Activated CD4-positive, alpha-beta memory T cell treated with anti-CD3 and anti-CD28 coated beads, Interleukin-2, amount 10 ng/mL, durations not matched to agents 7 days and 5 days (primary cell): Measurements from ENCODE around the gene PRIMA1. TPM values are rescaled to one million over a fixed set of nuclear protein-coding genes. Genes with fewer than 3 reads are reported as not detected.

Experiments
- CTCF ChIA-PET: fragments of 350-600 bp; sonication (Branson Sonifier 250); formaldehyde crosslinking; loops from one replicate; lab custom pipeline; 2021; ENCODE audit warnings: antibody characterized with exemption, inconsistent platforms; lab: Charles Lee
- POLR2A ChIA-PET: fragments of 350-600 bp; sonication (Branson Sonifier 250); formaldehyde crosslinking; loops from one replicate; lab custom pipeline; 2021; ENCODE audit warnings: antibody characterized with exemption; lab: Charles Lee
- DNase-seq: peaks from one replicate; pipeline ENCODE4 v3.0.0-alpha.2; 2020
- H3K27ac Mint-ChIP-seq: one replicate; pipeline ENCODE4 v1.8.0; 2021; ENCODE audit warnings: mild to moderate bottlenecking, mixed read lengths
- H3K27me3 Mint-ChIP-seq: one replicate; pipeline ENCODE4 v1.8.0; 2021; ENCODE audit warnings: mixed read lengths
- H3K36me3 Mint-ChIP-seq: one replicate; pipeline ENCODE4 v1.8.0; 2021; ENCODE audit warnings: low read depth, mixed read lengths
- H3K4me1 Mint-ChIP-seq: one replicate; pipeline ENCODE4 v1.8.0; 2021; ENCODE audit warnings: mixed read lengths
- H3K4me3 Mint-ChIP-seq: one replicate; pipeline ENCODE4 v1.8.0; 2021; ENCODE audit warnings: mild to moderate bottlenecking, mixed read lengths
- H3K9me3 Mint-ChIP-seq: one replicate; pipeline ENCODE4 v1.8.0; 2021; ENCODE audit warnings: mixed read lengths
- total RNA-seq, 2 experiments: library from RNA; stranded (reverse); gene quantifications; one replicate each; pipeline ENCODE4 v1.2.3, GENCODE V29; 2021

Gene PRIMA1
- total RNA-seq, 2 experiments from 2014 or later, result not detected

- Mint-ChIP-seq H3K27ac (no peak overlapping the region), H3K4me1 (no peaks in the 10 kb centered on the region), H3K27me3 (peaks cover 9% of the 10 kb centered on the region), H3K9me3 (no peaks in the 10 kb centered on the region), H3K4me3 (no peak overlapping the region), H3K36me3 (no peaks in the 10 kb centered on the region)
- CTCF ChIA-PET, result no interaction called here
- DNase-seq, result no peak
- POLR2A ChIA-PET, result no interaction called here
Measured at GRCh38 chr14:93705513-93706156, 82.7 kb downstream of the PRIMA1 start.

DNA sequence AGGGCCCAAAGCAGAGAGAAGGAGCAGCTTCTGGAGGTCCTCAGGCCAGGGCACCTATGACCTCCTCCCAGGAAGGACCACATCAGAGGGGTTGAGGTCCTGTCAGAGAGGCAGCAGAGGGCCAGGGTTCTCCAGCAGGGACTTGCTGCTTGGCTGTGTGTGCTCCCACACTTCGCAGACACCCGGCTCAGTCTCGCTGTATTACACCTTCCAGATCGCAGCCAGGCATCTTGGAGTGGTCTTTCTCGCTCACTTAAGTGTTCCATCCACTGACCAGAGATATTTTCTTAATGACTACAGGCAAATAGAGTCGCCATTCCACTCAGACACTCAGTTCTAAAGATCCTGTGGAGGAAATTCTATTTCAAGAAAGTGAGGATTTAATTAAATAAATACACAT, 84.3 kb downstream of the PRIMA1 start:
- POLR2A ChIA-PET, result no interaction called here
- CTCF ChIA-PET, result no interaction called here
- H3K9me3 Mint-ChIP-seq, result no peaks in the 10 kb centered on the region
- H3K36me3 Mint-ChIP-seq, result no peaks in the 10 kb centered on the region
- no peaks in the 10 kb centered on the region for H3K4me1 Mint-ChIP-seq
- DNase-seq, result no peak
- peaks cover 16% of the 10 kb centered on the region for H3K27me3 Mint-ChIP-seq
- no peak overlapping the region for H3K4me3 Mint-ChIP-seq
- H3K27ac Mint-ChIP-seq, result no peak overlapping the region

DNA sequence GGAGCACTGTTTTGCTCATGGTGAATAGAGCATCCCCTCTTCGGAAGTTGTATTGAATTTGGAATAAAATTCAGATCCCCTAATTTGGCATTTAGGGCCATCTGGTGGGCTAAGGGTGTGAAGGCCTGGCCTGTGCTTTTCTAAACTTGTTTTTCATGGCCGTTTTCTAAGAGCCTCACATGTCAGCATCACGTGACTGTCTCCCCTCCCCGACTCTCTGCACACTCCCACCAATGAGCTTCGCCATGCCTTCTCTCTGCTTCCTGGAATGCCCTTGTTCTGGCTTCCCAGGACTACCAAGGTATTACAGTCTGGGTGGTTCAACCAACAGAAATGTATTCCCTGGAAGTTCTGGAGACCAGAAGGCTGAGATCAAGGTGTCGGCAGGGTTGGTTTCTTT, 85.3 kb downstream of the PRIMA1 start:
- no peaks in the 10 kb centered on the region for H3K9me3 Mint-ChIP-seq
- ChIA-PET CTCF (no interaction called here), POLR2A (no interaction called here)
- H3K27ac Mint-ChIP-seq, result no peak overlapping the region
- no peaks in the 10 kb centered on the region for H3K4me1 Mint-ChIP-seq
- no peak overlapping the region for H3K4me3 Mint-ChIP-seq
- no peak for DNase-seq
- H3K36me3 Mint-ChIP-seq, result no peaks in the 10 kb centered on the region
- H3K27me3 Mint-ChIP-seq, result peaks cover 16% of the 10 kb centered on the region

- DNase-seq, result no peak
- H3K27me3 Mint-ChIP-seq, result peaks cover 14% of the 10 kb centered on the region
- H3K9me3 Mint-ChIP-seq, result no peaks in the 10 kb centered on the region
- H3K36me3 Mint-ChIP-seq, result no peaks in the 10 kb centered on the region
- H3K4me1 Mint-ChIP-seq, result no peaks in the 10 kb centered on the region
- ChIA-PET CTCF (no interaction called here), POLR2A (no interaction called here)
- H3K27ac Mint-ChIP-seq, result no peak overlapping the region
- no peak overlapping the region for H3K4me3 Mint-ChIP-seq
Measured at GRCh38 chr14:93701562-93701961, 86.7 kb downstream of the PRIMA1 start.

DNA sequence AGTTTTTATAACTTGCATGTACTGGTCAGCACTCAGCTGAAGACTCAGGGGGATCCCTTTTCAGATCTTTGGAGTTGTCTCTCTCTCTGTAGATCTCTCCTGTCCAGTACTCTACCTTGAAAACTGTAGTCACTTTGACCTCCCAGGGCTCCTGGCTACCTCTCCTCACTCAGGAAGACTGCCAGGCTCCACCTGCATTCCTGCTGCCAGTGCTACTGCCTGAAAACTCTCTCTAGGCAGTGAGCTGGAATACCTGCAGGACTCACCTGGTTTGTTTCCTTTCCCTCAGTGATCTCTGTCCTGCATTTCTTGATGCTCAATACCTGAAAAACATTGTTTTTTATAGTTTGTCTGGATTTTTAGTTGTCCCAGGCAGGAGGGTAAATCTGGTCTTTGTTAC, 87.4 kb downstream of the PRIMA1 start:
- Mint-ChIP-seq H3K4me3 (no peak overlapping the region), H3K27me3 (peaks cover 15% of the 10 kb centered on the region), H3K27ac (no peak overlapping the region), H3K36me3 (no peaks in the 10 kb centered on the region), H3K4me1 (no peaks in the 10 kb centered on the region), H3K9me3 (no peaks in the 10 kb centered on the region)
- POLR2A ChIA-PET, result no interaction called here
- CTCF ChIA-PET, result no interaction called here
- DNase-seq, result no peak

DNA sequence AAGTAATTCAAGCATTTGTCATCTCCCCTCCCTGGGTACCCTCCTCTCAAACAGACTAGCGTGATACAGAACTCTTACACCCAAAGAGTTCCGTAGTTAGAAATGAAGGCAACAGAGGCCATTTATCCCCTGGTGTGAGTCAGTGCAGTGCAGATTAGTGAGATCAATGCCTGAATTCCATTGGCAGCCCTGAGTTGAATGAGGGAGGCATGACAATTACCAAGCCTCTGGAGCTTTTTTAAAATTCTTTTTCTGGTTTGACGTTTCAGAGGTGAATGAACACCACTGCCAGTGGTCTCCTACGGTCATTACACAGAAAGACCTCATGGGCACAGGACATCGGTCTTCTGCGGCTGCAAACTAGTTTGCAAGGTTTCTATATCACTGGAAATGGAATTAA, 94.4 kb downstream of the PRIMA1 start:
- Mint-ChIP-seq H3K4me3 (no peak overlapping the region), H3K27me3 (peaks cover 8% of the 10 kb centered on the region), H3K36me3 (no peaks in the 10 kb centered on the region), H3K4me1 (no peaks in the 10 kb centered on the region), H3K9me3 (no peaks in the 10 kb centered on the region), H3K27ac (no peak overlapping the region)
- no peak for DNase-seq
- CTCF ChIA-PET, result no interaction called here
- POLR2A ChIA-PET, result no interaction called here

GRCh38 chr14:93691042-93691780, 97.1 kb downstream of the PRIMA1 start:
- H3K27ac Mint-ChIP-seq, result no peak overlapping the region
- peaks cover 24% of the 10 kb centered on the region for H3K27me3 Mint-ChIP-seq
- no peak overlapping the region for H3K4me3 Mint-ChIP-seq
- ChIA-PET POLR2A (no interaction called here), CTCF (interaction anchor here (0.5 kb wide), 1 partner anchor 456 kb away, joined by 3 read pairs; no protein-coding TSS in a partner anchor)
- H3K4me1 Mint-ChIP-seq, result no peaks in the 10 kb centered on the region
- no peaks in the 10 kb centered on the region for H3K36me3 Mint-ChIP-seq
- H3K9me3 Mint-ChIP-seq, result no peaks in the 10 kb centered on the region
- DNase-seq, result no peak

- ChIA-PET CTCF (no interaction called here), POLR2A (no interaction called here)
- no peak for DNase-seq
- H3K9me3 Mint-ChIP-seq, result no peaks in the 10 kb centered on the region
- H3K4me1 Mint-ChIP-seq, result no peaks in the 10 kb centered on the region
- no peak overlapping the region for H3K4me3 Mint-ChIP-seq
- no peaks in the 10 kb centered on the region for H3K36me3 Mint-ChIP-seq
- H3K27me3 Mint-ChIP-seq, result peaks cover 23% of the 10 kb centered on the region
- no peak overlapping the region for H3K27ac Mint-ChIP-seq
Measured at GRCh38 chr14:93690146-93690545, 98.1 kb downstream of the PRIMA1 start.

DNA sequence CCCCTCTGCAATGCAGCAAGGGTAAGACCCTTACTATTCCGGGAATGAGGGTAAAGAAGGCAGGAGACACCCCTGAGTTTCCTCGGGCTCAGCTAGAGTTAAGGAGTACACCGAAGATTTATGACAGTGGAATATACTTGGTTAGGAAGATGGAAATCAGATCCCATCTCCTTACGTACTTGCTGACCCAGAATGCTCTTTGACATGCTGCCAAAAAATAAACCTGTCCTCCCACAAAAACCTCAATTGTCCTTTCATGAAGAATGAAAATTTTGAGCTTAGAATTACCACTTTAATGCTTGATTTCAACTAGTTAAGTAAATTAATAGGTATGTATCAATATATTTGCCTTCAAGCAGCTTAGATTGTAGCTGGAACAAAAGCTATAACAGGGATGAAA, 99.5 kb downstream of the PRIMA1 start:
- H3K4me1 Mint-ChIP-seq, result no peaks in the 10 kb centered on the region
- DNase-seq, result no peak
- H3K27me3 Mint-ChIP-seq, result peaks cover 27% of the 10 kb centered on the region
- ChIA-PET CTCF (no interaction called here), POLR2A (no interaction called here)
- no peak overlapping the region for H3K27ac Mint-ChIP-seq
- no peaks in the 10 kb centered on the region for H3K36me3 Mint-ChIP-seq
- no peak overlapping the region for H3K4me3 Mint-ChIP-seq
- no peaks in the 10 kb centered on the region for H3K9me3 Mint-ChIP-seq

DNA sequence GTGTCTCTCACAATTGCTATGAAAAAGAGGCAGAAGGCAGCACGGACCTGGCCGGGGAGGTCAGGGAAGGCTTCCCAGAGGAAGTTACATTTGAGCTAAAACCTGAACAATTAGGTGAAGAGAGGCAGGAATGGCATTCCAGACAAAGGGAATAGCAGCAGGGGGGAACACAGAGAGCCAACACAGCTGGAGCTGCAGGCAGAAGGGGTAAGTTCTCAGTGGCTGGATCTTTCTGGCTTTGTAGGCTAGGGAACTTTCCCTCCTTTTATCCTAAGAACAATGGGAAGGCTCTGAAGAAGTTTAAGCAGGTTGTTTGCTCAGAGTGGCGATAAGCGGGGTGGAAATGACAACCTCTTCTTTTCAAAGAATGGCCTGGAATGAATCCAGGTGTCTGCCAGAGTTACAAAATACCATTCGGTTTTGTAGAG, 100.0 kb downstream of the PRIMA1 start:
- Mint-ChIP-seq H3K4me3 (no peak overlapping the region), H3K4me1 (no peaks in the 10 kb centered on the region), H3K27ac (no peak overlapping the region), H3K9me3 (no peaks in the 10 kb centered on the region), H3K27me3 (peaks cover 27% of the 10 kb centered on the region), H3K36me3 (no peaks in the 10 kb centered on the region)
- CTCF ChIA-PET, result no interaction called here
- POLR2A ChIA-PET, result no interaction called here
- no peak for DNase-seq

- POLR2A ChIA-PET, result no interaction called here
- CTCF ChIA-PET, result no interaction called here
- H3K4me1 Mint-ChIP-seq, result no peaks in the 10 kb centered on the region
Measured at GRCh38 chr14:93686268-93686667, 102.0 kb downstream of the PRIMA1 start.

GRCh38 chr14:93685121-93685895, 103.0 kb downstream of the PRIMA1 start:
- H3K36me3 Mint-ChIP-seq, result no peaks in the 10 kb centered on the region
- no peaks in the 10 kb centered on the region for H3K4me1 Mint-ChIP-seq
- no peak overlapping the region for H3K27ac Mint-ChIP-seq
- ChIA-PET CTCF (no interaction called here), POLR2A (no interaction called here)
- no peaks in the 10 kb centered on the region for H3K9me3 Mint-ChIP-seq
- DNase-seq, result no peak
- peaks cover 27% of the 10 kb centered on the region for H3K27me3 Mint-ChIP-seq
- no peak overlapping the region for H3K4me3 Mint-ChIP-seq

More at GRCh38 chr14:93686268-93686667, 102.0 kb downstream of the PRIMA1 start:
- no peak for DNase-seq
- Mint-ChIP-seq H3K4me3 (no peak overlapping the region), H3K9me3 (no peaks in the 10 kb centered on the region), H3K27me3 (peaks cover 27% of the 10 kb centered on the region), H3K36me3 (no peaks in the 10 kb centered on the region), H3K27ac (no peak overlapping the region)

DNA sequence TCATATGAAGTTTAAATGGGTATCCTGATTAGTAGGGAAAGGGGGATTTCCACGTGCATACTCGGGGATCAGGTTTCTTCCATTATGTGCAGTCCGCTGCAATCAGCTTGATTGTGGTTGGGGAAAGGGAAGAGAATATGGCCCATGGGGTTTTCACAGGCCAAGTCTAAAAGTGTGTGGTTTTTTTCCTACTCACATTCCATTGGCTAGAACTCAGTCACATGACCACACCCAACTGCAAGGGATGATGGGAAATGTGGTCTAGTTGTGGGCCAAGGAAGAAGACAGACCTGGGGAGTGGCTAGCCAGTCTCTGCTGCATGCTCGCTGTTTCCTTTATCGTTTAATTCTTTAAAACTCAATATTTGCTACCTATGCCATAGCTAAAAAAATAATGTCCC, 105.1 kb downstream of the PRIMA1 start:
- Mint-ChIP-seq H3K27me3 (peaks cover 23% of the 10 kb centered on the region), H3K4me1 (no peaks in the 10 kb centered on the region), H3K9me3 (no peaks in the 10 kb centered on the region), H3K4me3 (no peak overlapping the region), H3K27ac (no peak overlapping the region), H3K36me3 (no peaks in the 10 kb centered on the region)
- ChIA-PET CTCF (no interaction called here), POLR2A (no interaction called here)
- no peak for DNase-seq
